ENCODE measurements around the gene SCMH1. TPM values are rescaled to one million over a fixed set of nuclear protein-coding genes. Genes with fewer than 3 reads are reported as not detected.

SCMH1 gene
- total RNA-seq, 1 experiment from 2014 or later = 19.4 TPM

DNA sequence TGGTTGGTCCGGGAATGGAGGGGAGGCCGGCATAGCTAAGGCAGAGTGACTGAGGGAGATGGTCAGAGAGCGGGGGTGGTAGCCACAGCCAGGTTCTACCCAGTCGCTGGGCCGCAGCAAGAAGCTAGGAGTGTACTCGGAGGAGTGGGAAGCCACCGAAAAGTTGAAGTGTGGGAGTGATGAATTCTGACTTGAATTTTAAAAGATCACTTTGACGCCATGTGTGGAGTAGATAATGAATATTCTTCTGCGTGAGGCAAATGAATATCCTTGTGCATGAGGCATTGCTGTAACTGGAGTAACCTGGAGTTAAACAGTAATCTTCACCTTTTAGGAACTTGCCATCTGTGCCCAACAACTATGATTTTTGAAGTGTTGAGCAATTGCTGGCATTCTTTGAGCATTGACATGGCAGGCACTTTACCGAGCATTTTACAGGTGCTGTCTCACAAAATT, 255.8 kb downstream of the SCMH1 start:
- H3K4me1 Mint-ChIP-seq = peaks cover 9% of the 10 kb centered on the region
- POLR2A ChIA-PET = no interaction called here
- no peak for TF ChIP-seq TEAD1 (CRISPR knock-in tag; IDR thresholded peaks at IDR 0.05)
- TF ChIP-seq ZNF138 (CRISPR knock-in tag; conservative IDR thresholded peaks at IDR 0.05) = no peak
- TF ChIP-seq ZNF423 (CRISPR knock-in tag; IDR thresholded peaks at IDR 0.05) = no peak
- no peak for TF ChIP-seq GABPB1 (CRISPR knock-in tag; IDR thresholded peaks at IDR 0.05)
- TF ChIP-seq RORB (CRISPR knock-in tag; IDR thresholded peaks at IDR 0.05) = no peak
- TF ChIP-seq, protein P1, sequence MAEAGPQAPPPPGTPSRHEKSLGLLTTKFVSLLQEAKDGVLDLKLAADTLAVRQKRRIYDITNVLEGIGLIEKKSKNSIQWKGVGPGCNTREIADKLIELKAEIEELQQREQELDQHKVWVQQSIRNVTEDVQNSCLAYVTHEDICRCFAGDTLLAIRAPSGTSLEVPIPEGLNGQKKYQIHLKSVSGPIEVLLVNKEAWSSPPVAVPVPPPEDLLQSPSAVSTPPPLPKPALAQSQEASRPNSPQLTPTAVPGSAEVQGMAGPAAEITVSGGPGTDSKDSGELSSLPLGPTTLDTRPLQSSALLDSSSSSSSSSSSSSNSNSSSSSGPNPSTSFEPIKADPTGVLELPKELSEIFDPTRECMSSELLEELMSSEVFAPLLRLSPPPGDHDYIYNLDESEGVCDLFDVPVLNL (CRISPR knock-in tag; IDR thresholded peaks at IDR 0.05; ENCODE audit: borderline replicate concordance, low read depth) = no peak
- no peak for TF ChIP-seq NR1H2 (CRISPR knock-in tag; IDR thresholded peaks at IDR 0.05)
- no peak for TF ChIP-seq TEAD4 (CRISPR knock-in tag; IDR thresholded peaks at IDR 0.05)
- TF ChIP-seq, protein P2, sequence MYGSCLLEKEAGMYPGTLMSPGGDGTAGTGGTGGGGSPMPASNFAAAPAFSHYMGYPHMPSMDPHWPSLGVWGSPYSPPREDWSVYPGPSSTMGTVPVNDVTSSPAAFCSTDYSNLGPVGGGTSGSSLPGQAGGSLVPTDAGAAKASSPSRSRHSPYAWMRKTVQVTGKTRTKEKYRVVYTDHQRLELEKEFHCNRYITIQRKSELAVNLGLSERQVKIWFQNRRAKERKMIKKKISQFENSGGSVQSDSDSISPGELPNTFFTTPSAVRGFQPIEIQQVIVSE (CRISPR knock-in tag; IDR thresholded peaks at IDR 0.05; ENCODE audit: borderline replicate concordance) = no peak
- TF ChIP-seq JAZF1 (CRISPR knock-in tag; IDR thresholded peaks at IDR 0.05) = no peak
- TF ChIP-seq, protein P3, sequence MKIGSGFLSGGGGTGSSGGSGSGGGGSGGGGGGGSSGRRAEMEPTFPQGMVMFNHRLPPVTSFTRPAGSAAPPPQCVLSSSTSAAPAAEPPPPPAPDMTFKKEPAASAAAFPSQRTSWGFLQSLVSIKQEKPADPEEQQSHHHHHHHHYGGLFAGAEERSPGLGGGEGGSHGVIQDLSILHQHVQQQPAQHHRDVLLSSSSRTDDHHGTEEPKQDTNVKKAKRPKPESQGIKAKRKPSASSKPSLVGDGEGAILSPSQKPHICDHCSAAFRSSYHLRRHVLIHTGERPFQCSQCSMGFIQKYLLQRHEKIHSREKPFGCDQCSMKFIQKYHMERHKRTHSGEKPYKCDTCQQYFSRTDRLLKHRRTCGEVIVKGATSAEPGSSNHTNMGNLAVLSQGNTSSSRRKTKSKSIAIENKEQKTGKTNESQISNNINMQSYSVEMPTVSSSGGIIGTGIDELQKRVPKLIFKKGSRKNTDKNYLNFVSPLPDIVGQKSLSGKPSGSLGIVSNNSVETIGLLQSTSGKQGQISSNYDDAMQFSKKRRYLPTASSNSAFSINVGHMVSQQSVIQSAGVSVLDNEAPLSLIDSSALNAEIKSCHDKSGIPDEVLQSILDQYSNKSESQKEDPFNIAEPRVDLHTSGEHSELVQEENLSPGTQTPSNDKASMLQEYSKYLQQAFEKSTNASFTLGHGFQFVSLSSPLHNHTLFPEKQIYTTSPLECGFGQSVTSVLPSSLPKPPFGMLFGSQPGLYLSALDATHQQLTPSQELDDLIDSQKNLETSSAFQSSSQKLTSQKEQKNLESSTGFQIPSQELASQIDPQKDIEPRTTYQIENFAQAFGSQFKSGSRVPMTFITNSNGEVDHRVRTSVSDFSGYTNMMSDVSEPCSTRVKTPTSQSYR (CRISPR knock-in tag; IDR thresholded peaks at IDR 0.05) = no peak
- TF ChIP-seq, protein P4, sequence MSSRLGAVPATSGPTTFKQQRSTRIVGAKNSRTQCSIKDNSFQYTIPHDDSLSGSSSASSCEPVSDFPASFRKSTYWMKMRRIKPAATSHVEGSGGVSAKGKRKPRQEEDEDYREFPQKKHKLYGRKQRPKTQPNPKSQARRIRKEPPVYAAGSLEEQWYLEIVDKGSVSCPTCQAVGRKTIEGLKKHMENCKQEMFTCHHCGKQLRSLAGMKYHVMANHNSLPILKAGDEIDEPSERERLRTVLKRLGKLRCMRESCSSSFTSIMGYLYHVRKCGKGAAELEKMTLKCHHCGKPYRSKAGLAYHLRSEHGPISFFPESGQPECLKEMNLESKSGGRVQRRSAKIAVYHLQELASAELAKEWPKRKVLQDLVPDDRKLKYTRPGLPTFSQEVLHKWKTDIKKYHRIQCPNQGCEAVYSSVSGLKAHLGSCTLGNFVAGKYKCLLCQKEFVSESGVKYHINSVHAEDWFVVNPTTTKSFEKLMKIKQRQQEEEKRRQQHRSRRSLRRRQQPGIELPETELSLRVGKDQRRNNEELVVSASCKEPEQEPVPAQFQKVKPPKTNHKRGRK (CRISPR knock-in tag; IDR thresholded peaks at IDR 0.05; ENCODE audit: borderline replicate concordance) = no peak
- no peak for TF ChIP-seq ZNF671 (CRISPR knock-in tag; IDR thresholded peaks at IDR 0.05)
- TF ChIP-seq ZNF121 (CRISPR knock-in tag; IDR thresholded peaks at IDR 0.05) = no peak
- no peak for TF ChIP-seq ZNF263 (CRISPR knock-in tag; IDR thresholded peaks at IDR 0.05; ENCODE audit: low read depth)
- TF ChIP-seq, protein P5, sequence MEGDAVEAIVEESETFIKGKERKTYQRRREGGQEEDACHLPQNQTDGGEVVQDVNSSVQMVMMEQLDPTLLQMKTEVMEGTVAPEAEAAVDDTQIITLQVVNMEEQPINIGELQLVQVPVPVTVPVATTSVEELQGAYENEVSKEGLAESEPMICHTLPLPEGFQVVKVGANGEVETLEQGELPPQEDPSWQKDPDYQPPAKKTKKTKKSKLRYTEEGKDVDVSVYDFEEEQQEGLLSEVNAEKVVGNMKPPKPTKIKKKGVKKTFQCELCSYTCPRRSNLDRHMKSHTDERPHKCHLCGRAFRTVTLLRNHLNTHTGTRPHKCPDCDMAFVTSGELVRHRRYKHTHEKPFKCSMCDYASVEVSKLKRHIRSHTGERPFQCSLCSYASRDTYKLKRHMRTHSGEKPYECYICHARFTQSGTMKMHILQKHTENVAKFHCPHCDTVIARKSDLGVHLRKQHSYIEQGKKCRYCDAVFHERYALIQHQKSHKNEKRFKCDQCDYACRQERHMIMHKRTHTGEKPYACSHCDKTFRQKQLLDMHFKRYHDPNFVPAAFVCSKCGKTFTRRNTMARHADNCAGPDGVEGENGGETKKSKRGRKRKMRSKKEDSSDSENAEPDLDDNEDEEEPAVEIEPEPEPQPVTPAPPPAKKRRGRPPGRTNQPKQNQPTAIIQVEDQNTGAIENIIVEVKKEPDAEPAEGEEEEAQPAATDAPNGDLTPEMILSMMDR (IDR thresholded peaks at IDR 0.05) = no peak
- no peak for TF ChIP-seq SOX15 (CRISPR knock-in tag; IDR thresholded peaks at IDR 0.05)
- H3K27ac Mint-ChIP-seq = no peak overlapping the region; the same call in 1 of the 2 replicates
- H3K27me3 Mint-ChIP-seq (ENCODE audit: low read depth) = no peaks in the 10 kb centered on the region
- DNase-seq (ENCODE audit: low spot score) (no peak), ATAC-seq (no peak)
- CTCF ChIA-PET = interaction anchor here (0.5 to 1.1 kb wide), 2 partner anchors 38 to 370 kb away, joined by 4 read pairs; no protein-coding TSS in a partner anchor
- no peaks in the 10 kb centered on the region for H3K9me3 Mint-ChIP-seq
- peaks cover 83% of the 10 kb centered on the region for H3K36me3 Mint-ChIP-seq
- H3K4me3 Mint-ChIP-seq = no peak overlapping the region

DNA sequence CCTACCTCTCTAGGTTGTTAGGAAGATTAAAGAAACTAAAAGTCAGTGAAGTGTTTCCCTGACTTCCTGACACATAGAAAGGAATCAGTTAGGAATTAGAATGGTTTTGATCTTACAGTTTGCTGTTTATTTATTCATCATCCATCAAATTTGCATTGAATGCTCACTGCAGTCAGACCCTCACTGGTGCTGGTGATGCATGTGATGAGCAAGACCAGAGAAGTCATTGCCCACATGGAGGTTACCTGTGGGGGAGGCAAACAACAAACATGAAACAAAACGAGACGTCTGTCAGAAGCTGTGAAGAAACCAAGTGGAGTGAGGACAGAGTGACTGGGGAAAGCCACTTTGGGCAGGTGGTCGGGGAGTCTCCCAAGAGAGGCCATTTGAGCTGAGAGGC, 256.2 kb downstream of the SCMH1 start:
- POLR2A ChIA-PET = no interaction called here

More for the DNA sequence above, 256.2 kb downstream of the SCMH1 start:
- Mint-ChIP-seq H3K36me3 (peaks cover 78% of the 10 kb centered on the region), H3K9me3 (no peaks in the 10 kb centered on the region), H3K4me1 (peaks cover 14% of the 10 kb centered on the region), H3K27me3 (ENCODE audit: low read depth) (no peaks in the 10 kb centered on the region), H3K4me3 (no peak overlapping the region), H3K27ac (no peak overlapping the region; the same call in 1 of the 2 replicates)
- DNase-seq (ENCODE audit: low spot score) (no peak), ATAC-seq (no peak)
- no peak for TF ChIP-seq ZNF317 (CRISPR knock-in tag; IDR thresholded peaks at IDR 0.05; ENCODE audit: borderline replicate concordance, low read depth)
- TF ChIP-seq NFYB (CRISPR knock-in tag; conservative IDR thresholded peaks at IDR 0.05; ENCODE audit: low read depth) = no peak
- TF ChIP-seq, protein P6, sequence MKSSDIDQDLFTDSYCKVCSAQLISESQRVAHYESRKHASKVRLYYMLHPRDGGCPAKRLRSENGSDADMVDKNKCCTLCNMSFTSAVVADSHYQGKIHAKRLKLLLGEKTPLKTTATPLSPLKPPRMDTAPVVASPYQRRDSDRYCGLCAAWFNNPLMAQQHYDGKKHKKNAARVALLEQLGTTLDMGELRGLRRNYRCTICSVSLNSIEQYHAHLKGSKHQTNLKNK (CRISPR knock-in tag; IDR thresholded peaks at IDR 0.05) = no peak
- TF ChIP-seq NFE2L1 (CRISPR knock-in tag; IDR thresholded peaks at IDR 0.05) = no peak
- CTCF ChIA-PET = interaction anchor here (0.5 to 1.1 kb wide), 2 partner anchors 37 to 369 kb away, joined by 4 read pairs; no protein-coding TSS in a partner anchor
